ENCODE measurements around the gene SSBP4.

DNA sequence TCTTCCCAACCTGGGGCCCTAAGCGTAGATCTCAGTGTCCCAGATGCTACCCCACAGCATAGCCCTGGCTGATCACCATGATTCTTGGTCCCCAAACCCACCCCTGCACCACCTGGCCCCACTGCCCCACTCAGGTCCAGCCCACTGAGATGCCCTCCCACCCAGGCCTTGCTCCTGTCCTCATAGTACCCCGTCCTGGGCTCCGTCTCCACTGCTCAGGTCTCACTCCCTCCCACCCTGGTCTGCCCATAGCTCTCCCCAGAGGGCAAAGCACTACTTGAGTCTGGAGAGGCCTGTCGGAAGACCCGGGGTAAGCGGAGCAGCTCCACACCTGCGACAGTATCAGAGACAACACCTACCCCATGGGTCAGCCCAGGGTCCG lies 54.5 kb downstream of the SSBP4 start:
- TF ChIP-seq, protein P1, sequence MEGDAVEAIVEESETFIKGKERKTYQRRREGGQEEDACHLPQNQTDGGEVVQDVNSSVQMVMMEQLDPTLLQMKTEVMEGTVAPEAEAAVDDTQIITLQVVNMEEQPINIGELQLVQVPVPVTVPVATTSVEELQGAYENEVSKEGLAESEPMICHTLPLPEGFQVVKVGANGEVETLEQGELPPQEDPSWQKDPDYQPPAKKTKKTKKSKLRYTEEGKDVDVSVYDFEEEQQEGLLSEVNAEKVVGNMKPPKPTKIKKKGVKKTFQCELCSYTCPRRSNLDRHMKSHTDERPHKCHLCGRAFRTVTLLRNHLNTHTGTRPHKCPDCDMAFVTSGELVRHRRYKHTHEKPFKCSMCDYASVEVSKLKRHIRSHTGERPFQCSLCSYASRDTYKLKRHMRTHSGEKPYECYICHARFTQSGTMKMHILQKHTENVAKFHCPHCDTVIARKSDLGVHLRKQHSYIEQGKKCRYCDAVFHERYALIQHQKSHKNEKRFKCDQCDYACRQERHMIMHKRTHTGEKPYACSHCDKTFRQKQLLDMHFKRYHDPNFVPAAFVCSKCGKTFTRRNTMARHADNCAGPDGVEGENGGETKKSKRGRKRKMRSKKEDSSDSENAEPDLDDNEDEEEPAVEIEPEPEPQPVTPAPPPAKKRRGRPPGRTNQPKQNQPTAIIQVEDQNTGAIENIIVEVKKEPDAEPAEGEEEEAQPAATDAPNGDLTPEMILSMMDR (conservative IDR thresholded peaks at IDR 0.05; ENCODE audit: low read depth, low read length) = no peak
- TF ChIP-seq EZH2 (IDR thresholded peaks at IDR 0.05; ENCODE audit: low read length, unreplicated experiment) = no peak
- TF ChIP-seq EZH2phosphoT487 (IDR thresholded peaks at IDR 0.05; ENCODE audit: borderline replicate concordance, low read length) = no peak

Measured in PC-3 (cell line).